SK-N-SH (cell line): ENCODE measurements around the gene AP3D1. TPM values are rescaled to one million over a fixed set of nuclear protein-coding genes. Genes with fewer than 3 reads are reported as not detected.

ENCODE experiments used
- CTCF ChIA-PET: fragments of 300-600, 350-600 bp; formaldehyde crosslinking; extraction: SDS; loops from one replicate; lab custom pipeline; 2021; lab: Yijun Ruan, JAX
- POLR2A ChIA-PET: fragments of 350-600 bp; sonication (Branson Sonifier 250); formaldehyde crosslinking; extraction: SDS; loops from one replicate; lab custom pipeline; 2020; ENCODE audit warnings: antibody characterized with exemption, inconsistent platforms; lab: Yijun Ruan, JAX
- DNase-seq: peaks from one replicate; pipeline ENCODE4 v3.0.0; 2012
- H2AFZ ChIP-seq: fragments of 200-600 bp; sonication (generic); 2 replicates; pipeline ENCODE4 v1.8.1; 2016; ENCODE audit warnings: antibody characterized with exemption, mild to moderate bottlenecking, low read depth
- H3F3A ChIP-seq: fragments of 200-600 bp; sonication (generic); replicated peaks from 2 replicates; pipeline ENCODE3; 2016; ENCODE audit warnings: antibody characterized with exemption, mild to moderate bottlenecking; ENCODE audit not compliant: insufficient read depth
- H3K27ac ChIP-seq, 2 experiments: fragments of 200-500 bp in 1 of 2; fragments of 200-600 bp in 1 of 2; sonication (Bioruptor generic) in 1 of 2; sonication (generic), shearing (Covaris generic) in 1 of 2; 2 replicates each; pipeline versions ENCODE4 v1.5.1 to v1.6.1; 2014 to 2016; ENCODE audit warnings: low read depth in 2 of 2, inconsistent platforms in 1 of 2, low read length in 1 of 2, mild to moderate bottlenecking in 1 of 2, mixed read lengths in 1 of 2
- H3K27me3 ChIP-seq: fragments of 200-600 bp; sonication (generic), shearing (Covaris generic); 2 replicates; pipeline ENCODE4 v1.6.1; 2016; ENCODE audit warnings: mixed run types; ENCODE audit not compliant: insufficient read depth
- H3K36me3 ChIP-seq, 2 experiments: fragments of 200-500 bp in 1 of 2; fragments of 200-600 bp in 1 of 2; sonication (Bioruptor generic) in 1 of 2; sonication (generic) in 1 of 2; replicated peaks in 1 of 2; 2 replicates each; pipeline versions ENCODE3 to v1.5.1; 2014 to 2016; ENCODE audit warnings: low read length in 1 of 2, mild to moderate bottlenecking in 1 of 2; ENCODE audit not compliant: insufficient read depth in 2 of 2, control insufficient read depth in 1 of 2
- H3K4me1 ChIP-seq, 2 experiments: fragments of 200-500 bp in 1 of 2; fragments of 200-600 bp in 1 of 2; sonication (Bioruptor generic) in 1 of 2; sonication (generic), shearing (Covaris generic) in 1 of 2; 2 replicates each; pipeline versions ENCODE4 v1.5.1 to v1.6.1; 2014 to 2016; ENCODE audit warnings: low read depth in 1 of 2, low read length in 1 of 2, mixed run types in 1 of 2; ENCODE audit not compliant: insufficient read depth in 2 of 2, control insufficient read depth in 1 of 2
- H3K4me2 ChIP-seq: fragments of 200-600 bp; sonication (generic), shearing (Covaris generic); 2 replicates; pipeline ENCODE4 v1.6.1; 2017; ENCODE audit warnings: mixed run types
- H3K4me3 ChIP-seq, 2 experiments: fragments of 200-500 bp in 1 of 2; fragments of 200-600 bp in 1 of 2; sonication (Bioruptor generic) in 1 of 2; sonication (generic), shearing (Covaris generic) in 1 of 2; 2 replicates each; pipeline versions ENCODE4 v1.5.1 to v1.8.1; 2014 to 2016; ENCODE audit warnings: low read depth in 2 of 2, inconsistent platforms in 1 of 2, low read length in 1 of 2, mild to moderate bottlenecking in 1 of 2, mixed read lengths in 1 of 2, moderate library complexity in 1 of 2
- H3K79me2 ChIP-seq: fragments of 200-600 bp; sonication (generic); 2 replicates; pipeline ENCODE4 v1.8.1; 2017; ENCODE audit warnings: mild to moderate bottlenecking; ENCODE audit not compliant: insufficient read depth
- H3K9ac ChIP-seq: fragments of 200-600 bp; sonication (generic); 2 replicates; pipeline ENCODE4 v1.6.1; 2017; ENCODE audit warnings: mixed run types
- H3K9me2 ChIP-seq: fragments of 200-600 bp; sonication (generic); 2 replicates; pipeline ENCODE4 v1.6.1; 2017; ENCODE audit warnings: mixed run types
- H3K9me3 ChIP-seq: fragments of 200-600 bp; sonication (generic); 2 replicates; pipeline ENCODE4 v1.6.1; 2017; ENCODE audit warnings: mixed run types, mild to moderate bottlenecking, moderate library complexity
- H4K20me1 ChIP-seq: fragments of 200-600 bp; sonication (generic); 2 replicates; pipeline ENCODE4 v1.6.1; 2017; ENCODE audit warnings: mild to moderate bottlenecking, mixed run types; ENCODE audit not compliant: insufficient read depth
- CHD2 ChIP-seq: fragments of 150-350 bp; IDR thresholded peaks from 2 replicates; pipeline ENCODE4 v1.6.1; 2018; ENCODE audit warnings: low read length; ENCODE audit not compliant: partially characterized antibody
- ELF1 ChIP-seq: IDR thresholded peaks from 2 replicates; pipeline ENCODE4 v1.4.0; 2012
- FOXJ3 ChIP-seq: sonication (generic); formaldehyde crosslinking; IDR thresholded peaks from 2 replicates; pipeline ENCODE4 v1.5.1; 2020; ENCODE audit warnings: mild to moderate bottlenecking, missing genetic modification reagents
- FOXM1 ChIP-seq: IDR thresholded peaks from 2 replicates; pipeline ENCODE4 v1.4.0; 2012; ENCODE audit warnings: low read depth, mild to moderate bottlenecking
- GABPA ChIP-seq: IDR thresholded peaks from 2 replicates; pipeline ENCODE4 v1.4.0; 2012; ENCODE audit warnings: low read depth, mild to moderate bottlenecking
- GATA2 ChIP-seq: sonication (generic); formaldehyde crosslinking; IDR thresholded peaks from 2 replicates; pipeline ENCODE4 v1.5.0; 2020; ENCODE audit warnings: mild to moderate bottlenecking, missing genetic modification reagents
- MEF2A ChIP-seq: IDR thresholded peaks from 2 replicates; pipeline ENCODE4 v1.4.0; 2012; ENCODE audit warnings: low read depth, borderline replicate concordance
- MXI1 ChIP-seq: IDR thresholded peaks from 2 replicates; pipeline ENCODE4 v1.6.1; 2012; ENCODE audit warnings: mild to moderate bottlenecking, low read depth, low read length, improper control_type of control experiment
- POLR2AphosphoS5 ChIP-seq: IDR thresholded peaks from 2 replicates; pipeline ENCODE4 v1.6.1; 2012; ENCODE audit warnings: low read depth, low read length
- RAD21 ChIP-seq: IDR thresholded peaks from 2 replicates; pipeline ENCODE4 v1.6.1; 2012; ENCODE audit warnings: mild to moderate bottlenecking, low read length
- RFX5 ChIP-seq: IDR thresholded peaks from 2 replicates; pipeline ENCODE4 v1.6.1; 2012; ENCODE audit warnings: mild to moderate bottlenecking, improper control_type of control experiment, low read length
- RXRA ChIP-seq: IDR thresholded peaks from 2 replicates; pipeline ENCODE4 v1.4.0; 2012; ENCODE audit warnings: low read depth, mild to moderate bottlenecking, borderline replicate concordance
- SIN3A ChIP-seq: IDR thresholded peaks from 2 replicates; pipeline ENCODE4 v1.6.1; 2012; ENCODE audit warnings: low read depth, mild to moderate bottlenecking, low read length, moderate library complexity, borderline replicate concordance
- SMC3 ChIP-seq: IDR thresholded peaks from 2 replicates; pipeline ENCODE4 v1.6.1; 2012; ENCODE audit warnings: low read depth, low read length, improper control_type of control experiment
- TCF12 ChIP-seq: IDR thresholded peaks from 2 replicates; pipeline ENCODE4 v1.4.0; 2012
- YY1 ChIP-seq: IDR thresholded peaks from 2 replicates; pipeline ENCODE4 v1.4.0; 2012; ENCODE audit warnings: low read depth, mild to moderate bottlenecking
- WGBS: methylation state at CpG from one replicate; pipeline ENCODE4 v1.1.6; 2017; ENCODE audit warnings: low lambda C conversion rate; 5-methylcytosine and 5-hydroxymethylcytosine counted together
- polyA plus RNA-seq, 3 experiments: library from polyadenylated mRNA; depleted of rRNA; stranded (reverse); fragments of >200 nt; gene quantifications; 2 replicates each; pipeline ENCODE4 v1.2.3, GENCODE V29; 2012
- TF ChIP-seq, protein P1 (sequence below): IDR thresholded peaks from 2 replicates; pipeline ENCODE4; 2012
- TF ChIP-seq, protein P2 (sequence below): IDR thresholded peaks from 2 replicates; pipeline ENCODE4 v1.4.0; 2012; ENCODE audit warnings: low read depth, borderline replicate concordance
- TF ChIP-seq, protein P3 (sequence below): IDR thresholded peaks from 2 replicates; pipeline ENCODE4 v1.4.0; 2012; ENCODE audit warnings: low read depth, borderline replicate concordance
- TF ChIP-seq, protein P4 (sequence below): IDR thresholded peaks from 2 replicates; pipeline ENCODE4 v1.6.1; 2012; ENCODE audit warnings: mild to moderate bottlenecking, low read depth, low read length, moderate library complexity

The AP3D1 gene
- polyA plus RNA-seq, 1 of the 3 experiments (the other 2 are of a cell fraction) = 127 TPM

DNA sequence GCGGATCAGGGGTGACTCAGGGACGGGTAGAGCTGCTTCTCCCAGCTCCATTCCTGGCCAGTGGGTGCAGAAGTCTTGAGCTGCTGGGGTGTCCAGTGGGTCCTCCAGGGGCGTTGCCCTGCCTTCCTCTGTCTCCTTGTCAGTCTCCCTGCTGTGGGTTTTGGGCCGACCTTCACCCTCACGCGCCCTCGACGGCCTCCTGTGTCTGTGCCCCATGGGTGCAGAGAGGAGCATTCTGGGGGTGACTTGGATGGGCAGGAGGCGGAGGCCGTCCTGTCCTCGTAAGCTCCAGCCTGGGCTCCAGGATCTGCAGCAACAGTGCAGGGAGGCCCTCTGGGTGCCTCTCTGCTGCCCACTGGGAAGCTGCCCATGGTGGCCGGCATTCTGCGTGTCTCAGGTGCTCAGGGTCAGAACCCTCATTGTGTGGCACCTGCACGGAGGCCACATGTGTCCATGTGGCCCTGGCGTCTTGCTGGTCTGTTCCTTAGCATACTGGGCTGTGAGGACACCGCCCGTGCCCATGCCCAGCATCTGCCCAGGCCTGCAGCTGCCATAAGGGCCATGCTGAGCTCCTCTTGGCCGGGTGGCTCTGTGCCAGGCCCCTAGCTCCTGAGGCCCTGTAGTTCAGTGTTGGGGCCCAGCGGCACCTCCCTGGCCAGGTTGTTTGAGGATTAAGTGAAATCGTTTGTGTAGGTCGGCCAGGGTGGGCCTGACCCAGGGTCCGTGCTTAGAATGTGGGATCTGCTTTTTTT lies 29.7 kb upstream of the AP3D1 start:
- H3K4me1 ChIP-seq = peaks cover 0 to 10% of the 10 kb centered on the region in 2 experiments; a peak in 1 of 4 replicates

DNA sequence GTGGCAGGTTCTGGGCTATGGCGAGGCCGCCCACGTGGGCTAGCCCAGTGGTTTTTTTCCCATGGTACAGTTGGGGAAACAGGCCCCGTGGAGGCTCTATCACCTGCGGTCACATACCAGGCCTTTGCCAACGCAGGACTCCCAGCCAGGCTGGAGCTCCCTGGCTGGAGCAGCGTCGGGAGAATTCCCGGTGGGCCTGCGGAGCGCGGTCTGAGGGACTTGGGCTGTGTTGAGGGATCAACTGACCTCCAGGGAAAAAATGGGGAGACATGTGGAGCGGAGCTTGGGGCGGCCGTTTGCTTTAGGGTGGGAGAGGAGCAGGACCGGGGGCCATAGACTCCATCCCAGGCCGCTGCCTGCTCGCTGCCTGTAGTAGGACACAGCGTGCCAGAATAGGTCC lies 28.7 kb upstream of the AP3D1 start:
- Histone ChIP-seq H3K4me2 (no peak overlapping the region), H3F3A (no peaks in the 10 kb centered on the region), H3K36me3 (peaks cover 0 to 3% of the 10 kb centered on the region in 2 experiments), H3K79me2 (peaks cover 100% of the 10 kb centered on the region), H3K9me2 (no peaks in the 10 kb centered on the region), H3K9me3 (no peaks in the 10 kb centered on the region), H3K27ac (no peak overlapping the region), H4K20me1 (peaks cover 86% of the 10 kb centered on the region), H3K27me3 (no peaks in the 10 kb centered on the region), H3K4me1 (peaks cover 0 to 10% of the 10 kb centered on the region in 2 experiments; a peak in 1 of 4 replicates), H3K4me3 (no peak overlapping the region), H2AFZ (no peak overlapping the region), H3K9ac (no peak overlapping the region)
- ChIA-PET POLR2A (no interaction called here), CTCF (no interaction called here)
- 94% methylated on average over 14 of the region's 19 CpGs for WGBS
- no peak for DNase-seq
- TF ChIP-seq RFX5 (no peak), SMC3 (no peak), RAD21 (no peak), CHD2 (no peak), FOXM1 (no peak), MEF2A (no peak), FOXJ3 (no peak), RXRA (no peak), SIN3A (no peak), ELF1 (no peak), TCF12 (no peak), MXI1 (no peak), YY1 (no peak), GATA2 (CRISPR knock-in tag) (no peak), GABPA (no peak), POLR2AphosphoS5 (no peak)
- TF ChIP-seq, protein P1, sequence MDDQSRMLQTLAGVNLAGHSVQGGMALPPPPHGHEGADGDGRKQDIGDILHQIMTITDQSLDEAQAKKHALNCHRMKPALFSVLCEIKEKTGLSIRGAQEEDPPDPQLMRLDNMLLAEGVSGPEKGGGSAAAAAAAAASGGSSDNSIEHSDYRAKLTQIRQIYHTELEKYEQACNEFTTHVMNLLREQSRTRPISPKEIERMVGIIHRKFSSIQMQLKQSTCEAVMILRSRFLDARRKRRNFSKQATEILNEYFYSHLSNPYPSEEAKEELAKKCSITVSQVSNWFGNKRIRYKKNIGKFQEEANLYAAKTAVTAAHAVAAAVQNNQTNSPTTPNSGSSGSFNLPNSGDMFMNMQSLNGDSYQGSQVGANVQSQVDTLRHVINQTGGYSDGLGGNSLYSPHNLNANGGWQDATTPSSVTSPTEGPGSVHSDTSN = no peak
- TF ChIP-seq, protein P2, sequence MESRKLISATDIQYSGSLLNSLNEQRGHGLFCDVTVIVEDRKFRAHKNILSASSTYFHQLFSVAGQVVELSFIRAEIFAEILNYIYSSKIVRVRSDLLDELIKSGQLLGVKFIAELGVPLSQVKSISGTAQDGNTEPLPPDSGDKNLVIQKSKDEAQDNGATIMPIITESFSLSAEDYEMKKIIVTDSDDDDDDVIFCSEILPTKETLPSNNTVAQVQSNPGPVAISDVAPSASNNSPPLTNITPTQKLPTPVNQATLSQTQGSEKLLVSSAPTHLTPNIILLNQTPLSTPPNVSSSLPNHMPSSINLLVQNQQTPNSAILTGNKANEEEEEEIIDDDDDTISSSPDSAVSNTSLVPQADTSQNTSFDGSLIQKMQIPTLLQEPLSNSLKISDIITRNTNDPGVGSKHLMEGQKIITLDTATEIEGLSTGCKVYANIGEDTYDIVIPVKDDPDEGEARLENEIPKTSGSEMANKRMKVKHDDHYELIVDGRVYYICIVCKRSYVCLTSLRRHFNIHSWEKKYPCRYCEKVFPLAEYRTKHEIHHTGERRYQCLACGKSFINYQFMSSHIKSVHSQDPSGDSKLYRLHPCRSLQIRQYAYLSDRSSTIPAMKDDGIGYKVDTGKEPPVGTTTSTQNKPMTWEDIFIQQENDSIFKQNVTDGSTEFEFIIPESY = no peak
- TF ChIP-seq, protein P3, sequence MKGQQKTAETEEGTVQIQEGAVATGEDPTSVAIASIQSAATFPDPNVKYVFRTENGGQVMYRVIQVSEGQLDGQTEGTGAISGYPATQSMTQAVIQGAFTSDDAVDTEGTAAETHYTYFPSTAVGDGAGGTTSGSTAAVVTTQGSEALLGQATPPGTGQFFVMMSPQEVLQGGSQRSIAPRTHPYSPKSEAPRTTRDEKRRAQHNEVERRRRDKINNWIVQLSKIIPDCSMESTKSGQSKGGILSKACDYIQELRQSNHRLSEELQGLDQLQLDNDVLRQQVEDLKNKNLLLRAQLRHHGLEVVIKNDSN = no peak
- TF ChIP-seq, protein P4, sequence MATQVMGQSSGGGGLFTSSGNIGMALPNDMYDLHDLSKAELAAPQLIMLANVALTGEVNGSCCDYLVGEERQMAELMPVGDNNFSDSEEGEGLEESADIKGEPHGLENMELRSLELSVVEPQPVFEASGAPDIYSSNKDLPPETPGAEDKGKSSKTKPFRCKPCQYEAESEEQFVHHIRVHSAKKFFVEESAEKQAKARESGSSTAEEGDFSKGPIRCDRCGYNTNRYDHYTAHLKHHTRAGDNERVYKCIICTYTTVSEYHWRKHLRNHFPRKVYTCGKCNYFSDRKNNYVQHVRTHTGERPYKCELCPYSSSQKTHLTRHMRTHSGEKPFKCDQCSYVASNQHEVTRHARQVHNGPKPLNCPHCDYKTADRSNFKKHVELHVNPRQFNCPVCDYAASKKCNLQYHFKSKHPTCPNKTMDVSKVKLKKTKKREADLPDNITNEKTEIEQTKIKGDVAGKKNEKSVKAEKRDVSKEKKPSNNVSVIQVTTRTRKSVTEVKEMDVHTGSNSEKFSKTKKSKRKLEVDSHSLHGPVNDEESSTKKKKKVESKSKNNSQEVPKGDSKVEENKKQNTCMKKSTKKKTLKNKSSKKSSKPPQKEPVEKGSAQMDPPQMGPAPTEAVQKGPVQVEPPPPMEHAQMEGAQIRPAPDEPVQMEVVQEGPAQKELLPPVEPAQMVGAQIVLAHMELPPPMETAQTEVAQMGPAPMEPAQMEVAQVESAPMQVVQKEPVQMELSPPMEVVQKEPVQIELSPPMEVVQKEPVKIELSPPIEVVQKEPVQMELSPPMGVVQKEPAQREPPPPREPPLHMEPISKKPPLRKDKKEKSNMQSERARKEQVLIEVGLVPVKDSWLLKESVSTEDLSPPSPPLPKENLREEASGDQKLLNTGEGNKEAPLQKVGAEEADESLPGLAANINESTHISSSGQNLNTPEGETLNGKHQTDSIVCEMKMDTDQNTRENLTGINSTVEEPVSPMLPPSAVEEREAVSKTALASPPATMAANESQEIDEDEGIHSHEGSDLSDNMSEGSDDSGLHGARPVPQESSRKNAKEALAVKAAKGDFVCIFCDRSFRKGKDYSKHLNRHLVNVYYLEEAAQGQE = no peak

More for the DNA sequence above, 29.7 kb upstream of the AP3D1 start:
- Histone ChIP-seq H2AFZ (no peak overlapping the region), H3K27me3 (no peaks in the 10 kb centered on the region), H3K27ac (no peak overlapping the region; a peak in 1 of 4 replicates), H3K9me3 (no peaks in the 10 kb centered on the region), H3K4me3 (no peak overlapping the region), H3K36me3 (peaks cover 3 to 4% of the 10 kb centered on the region in 2 experiments), H3K79me2 (peaks cover 100% of the 10 kb centered on the region), H3F3A (peaks cover 3% of the 10 kb centered on the region), H3K4me2 (no peak overlapping the region), H3K9ac (no peak overlapping the region), H4K20me1 (peaks cover 86% of the 10 kb centered on the region), H3K9me2 (no peaks in the 10 kb centered on the region)
- ChIA-PET POLR2A (interaction anchor here (2.1 kb wide), 1 partner anchor 89 kb away, joined by 4 read pairs; no protein-coding TSS in a partner anchor), CTCF (interaction anchor here (1.2 kb wide), 1 partner anchor 25 kb away, joined by 4 read pairs; no protein-coding TSS in a partner anchor)
- no peak for TF ChIP-seq FOXJ3
- WGBS = 91% methylated on average over 7 of the region's 22 CpGs
- DNase-seq = no peak
